K562 (cell line): Measurements from ENCODE around the gene MSANTD4. TPM values are rescaled to one million over a fixed set of nuclear protein-coding genes. Genes with fewer than 3 reads are reported as not detected.

Source experiments
- CBFA2T2 ChIP-seq: fragments of 450-650 bp; conservative IDR thresholded peaks from 2 replicates; pipeline ENCODE4 v1.6.1; 2017; ENCODE audit warnings: mild to moderate bottlenecking
- CHD2 ChIP-seq: IDR thresholded peaks from 2 replicates; pipeline ENCODE4 v1.6.1; 2011; ENCODE audit warnings: low read depth, low read length
- EP300 ChIP-seq: IDR thresholded peaks from 2 replicates; pipeline ENCODE4 v1.6.1; 2012; ENCODE audit warnings: low read length, improper control_type of control experiment
- EP400 ChIP-seq: fragments of 450-650 bp; IDR thresholded peaks from 2 replicates; pipeline ENCODE4 v1.6.1; 2017; ENCODE audit warnings: antibody characterized with exemption, mild to moderate bottlenecking, moderate library complexity
- ESRRA ChIP-seq: fragments of 450-650 bp; IDR thresholded peaks from 2 replicates; pipeline ENCODE4 v1.6.1; 2014; ENCODE audit warnings: low read depth, mild to moderate bottlenecking, moderate library complexity, borderline replicate concordance
- FIP1L1 ChIP-seq: fragments of 200-400 bp; formaldehyde crosslinking; IDR thresholded peaks from 2 replicates; pipeline ENCODE4 v1.6.1; 2018; ENCODE audit warnings: mild to moderate bottlenecking, low read depth, low read length; ENCODE audit not compliant: poor library complexity, severe bottlenecking
- FUS ChIP-seq: fragments of 200-400 bp; formaldehyde crosslinking; optimal IDR thresholded peaks from 2 replicates; pipeline ENCODE3; 2017; ENCODE audit warnings: low read depth, low read length
- HNRNPH1 ChIP-seq: fragments of 200-400 bp; formaldehyde crosslinking; optimal IDR thresholded peaks from 2 replicates; pipeline ENCODE3; 2017; ENCODE audit warnings: low read depth, mild to moderate bottlenecking, low read length, moderate library complexity
- ILK ChIP-seq: fragments of 450-650 bp; IDR thresholded peaks from 2 replicates; pipeline ENCODE4 v1.6.1; 2016; ENCODE audit warnings: missing genetic modification characterization, low read depth, mild to moderate bottlenecking, missing compliant biosample characterization, moderate library complexity, borderline replicate concordance
- NFRKB ChIP-seq: fragments of 450-650 bp; IDR thresholded peaks from 2 replicates; pipeline ENCODE4 v1.6.1; 2016; ENCODE audit warnings: low read depth
- PML ChIP-seq: IDR thresholded peaks from 2 replicates; pipeline ENCODE4 v1.6.1; 2012; ENCODE audit warnings: low read length, inconsistent platforms
- RB1 ChIP-seq: fragments of 450-650 bp; IDR thresholded peaks from 2 replicates; pipeline ENCODE4 v1.6.1; 2017; ENCODE audit warnings: low read depth, mild to moderate bottlenecking
- RREB1 ChIP-seq: fragments of 250-450 bp; sonication (Bioruptor Pico); IDR thresholded peaks from 2 replicates; pipeline ENCODE4 v1.4.0; 2020
- SRF ChIP-seq, 2 experiments: fragments of 250-450, 450-650 bp in 1 of 2; sonication (Bioruptor Pico) in 1 of 2; sonication (generic) in 1 of 2; formaldehyde crosslinking; IDR thresholded peaks; 2 replicates each; pipeline versions ENCODE4 v1.5.0 to v1.5.1; 2020 to 2022; ENCODE audit warnings: mild to moderate bottlenecking in 1 of 2, missing genetic modification reagents in 1 of 2
- WHSC1 ChIP-seq: IDR thresholded peaks from one replicate; pipeline ENCODE4 v1.6.1; 2012; ENCODE audit warnings: low read length, control low read depth, inconsistent platforms
- ZBTB11 ChIP-seq, 3 experiments: fragments of 200-800 bp in 1 of 3; fragments of 250-450 bp in 1 of 3; fragments of 450-650 bp in 1 of 3; sonication (Bioruptor Pico) in 1 of 3; sonication (Bioruptor generic) in 1 of 3; formaldehyde crosslinking in 1 of 3; IDR thresholded peaks; 2 replicates each; pipeline versions ENCODE4 v1.6.1 to v1.8.0; 2016 to 2022; ENCODE audit warnings: mild to moderate bottlenecking in 2 of 3, missing genetic modification characterization in 2 of 3, missing compliant biosample characterization in 1 of 3, moderate library complexity in 1 of 3
- ZKSCAN8 ChIP-seq: fragments of 200-800 bp; sonication (Bioruptor generic); IDR thresholded peaks from 2 replicates; pipeline ENCODE4 v1.6.1; 2016; ENCODE audit warnings: missing genetic modification characterization, missing compliant biosample characterization
- ZNF507 ChIP-seq: conservative IDR thresholded peaks from 2 replicates; pipeline ENCODE4 v1.6.1; 2017; ENCODE audit warnings: missing genetic modification characterization, missing compliant biosample characterization
- ZNF77 ChIP-seq: fragments of 250-450 bp; sonication (Bioruptor Pico); IDR thresholded peaks from 2 replicates; pipeline ENCODE4 v1.5.0; 2020
- polyA plus RNA-seq, 8 experiments: library from polyadenylated mRNA; depleted of rRNA in 4 of 8; stranded (reverse) in 5 of 8; unstranded in 3 of 8; fragments of >200 nt; fragmentation: Nextera tagmentation in 2 of 8; fragmentation: Illumina TruSeq in 1 of 8; extraction: Ambion mirVana in 2 of 8; extraction: Trizol in 1 of 8; gene quantifications; 2 replicates each; pipeline versions ENCODE4 v1.2.1 to v1.2.3, GENCODE V29; 2011 to 2014; ENCODE audit warnings: inconsistent platforms in 1 of 8, missing spikeins in 1 of 8
- total RNA-seq, 7 experiments: library from RNA; depleted of rRNA in 6 of 7; stranded (reverse); fragments of >200 nt in 6 of 7; fragmentation: Illumina TruSeq in 2 of 7; extraction: Trizol in 2 of 7; gene quantifications; 2 replicates each; pipeline versions ENCODE4 v1.2.1 to v1.2.3, GENCODE V29; 2011 to 2021; ENCODE audit warnings: low replicate concordance in 1 of 7

The MSANTD4 gene
- total and polyA plus RNA-seq, 9 of the 15 experiments (the other 6 are each of a cell fraction or from before 2014, with no cell fraction given), result 5.0 to 16.4 (median 10.2) TPM

GRCh38 chr11:106021967-106022794 lies at the start of gene MSANTD4 (continued):
- peak; percentile 30; the same call in 1 of the 2 replicates for TF ChIP-seq PML
- TF ChIP-seq ZKSCAN8 (CRISPR knock-in tag), result no peak
- no peak for TF ChIP-seq NFRKB
- no peak for TF ChIP-seq EP300
- peak; percentile 100 for TF ChIP-seq ESRRA
- peak in 1 of 2 experiments; percentile 66; a peak in 2 of 4 replicates for TF ChIP-seq SRF (CRISPR knock-in tag; IDR thresholded peaks at IDR 0.05)
- TF ChIP-seq FIP1L1, result no peak
- no peak for TF ChIP-seq WHSC1
- no peak for TF ChIP-seq ZNF507 (tag)
- TF ChIP-seq ZBTB11 (CRISPR knock-in tag; IDR thresholded peaks at IDR 0.05), result peak in 1 of 3 experiments; percentile 48; a peak in 1 of 6 replicates
- 0 out of 2 replicates have a peak, but pooled peaks have one; percentile 49 for TF ChIP-seq RB1
- peak; percentile 84 for TF ChIP-seq CHD2
- no peak for TF ChIP-seq HNRNPH1
- no peak for TF ChIP-seq CBFA2T2
- TF ChIP-seq ZNF77, result no peak
- TF ChIP-seq EP400, result peak; percentile 74
- no peak for TF ChIP-seq FUS
- TF ChIP-seq ILK (tag), result no peak
- TF ChIP-seq RREB1 (CRISPR knock-in tag), result peak; percentile 77
